ENCODE results near the gene CLIP3. TPM values are rescaled to one million over a fixed set of nuclear protein-coding genes. Genes with fewer than 3 reads are reported as not detected.

The CLIP3 gene
- total and polyA plus RNA-seq, 2 of the 13 experiments (the other 11 are each of a cell fraction or from before 2014, with no cell fraction given), result 0.15 to 1.2 TPM

GRCh38 chr19:35995048-35995993 lies 37.4 kb downstream of the CLIP3 start, which contains the start of gene SDHAF1 (continued):
- TF ChIP-seq, protein P1, sequence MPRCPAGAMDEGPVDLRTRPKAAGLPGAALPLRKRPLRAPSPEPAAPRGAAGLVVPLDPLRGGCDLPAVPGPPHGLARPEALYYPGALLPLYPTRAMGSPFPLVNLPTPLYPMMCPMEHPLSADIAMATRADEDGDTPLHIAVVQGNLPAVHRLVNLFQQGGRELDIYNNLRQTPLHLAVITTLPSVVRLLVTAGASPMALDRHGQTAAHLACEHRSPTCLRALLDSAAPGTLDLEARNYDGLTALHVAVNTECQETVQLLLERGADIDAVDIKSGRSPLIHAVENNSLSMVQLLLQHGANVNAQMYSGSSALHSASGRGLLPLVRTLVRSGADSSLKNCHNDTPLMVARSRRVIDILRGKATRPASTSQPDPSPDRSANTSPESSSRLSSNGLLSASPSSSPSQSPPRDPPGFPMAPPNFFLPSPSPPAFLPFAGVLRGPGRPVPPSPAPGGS (CRISPR knock-in tag; IDR thresholded peaks at IDR 0.05), result peak; percentile 86; the same call in 1 of the 2 replicates
- no peak; the same call in 1 of the 2 replicates for TF ChIP-seq GLI4 (CRISPR knock-in tag; IDR thresholded peaks at IDR 0.05; ENCODE audit: borderline replicate concordance)
- TF ChIP-seq ZSCAN20 (CRISPR knock-in tag; IDR thresholded peaks at IDR 0.05; ENCODE audit: borderline replicate concordance), result peak; percentile 54; the same call in 1 of the 2 replicates
- peak; percentile 51; the same call in 1 of the 2 replicates for TF ChIP-seq ZNF350 (CRISPR knock-in tag; IDR thresholded peaks at IDR 0.05; ENCODE audit: borderline replicate concordance, low read depth)
- no peak for TF ChIP-seq FOXP4 (CRISPR knock-in tag; IDR thresholded peaks at IDR 0.05)
- TF ChIP-seq, protein P2, sequence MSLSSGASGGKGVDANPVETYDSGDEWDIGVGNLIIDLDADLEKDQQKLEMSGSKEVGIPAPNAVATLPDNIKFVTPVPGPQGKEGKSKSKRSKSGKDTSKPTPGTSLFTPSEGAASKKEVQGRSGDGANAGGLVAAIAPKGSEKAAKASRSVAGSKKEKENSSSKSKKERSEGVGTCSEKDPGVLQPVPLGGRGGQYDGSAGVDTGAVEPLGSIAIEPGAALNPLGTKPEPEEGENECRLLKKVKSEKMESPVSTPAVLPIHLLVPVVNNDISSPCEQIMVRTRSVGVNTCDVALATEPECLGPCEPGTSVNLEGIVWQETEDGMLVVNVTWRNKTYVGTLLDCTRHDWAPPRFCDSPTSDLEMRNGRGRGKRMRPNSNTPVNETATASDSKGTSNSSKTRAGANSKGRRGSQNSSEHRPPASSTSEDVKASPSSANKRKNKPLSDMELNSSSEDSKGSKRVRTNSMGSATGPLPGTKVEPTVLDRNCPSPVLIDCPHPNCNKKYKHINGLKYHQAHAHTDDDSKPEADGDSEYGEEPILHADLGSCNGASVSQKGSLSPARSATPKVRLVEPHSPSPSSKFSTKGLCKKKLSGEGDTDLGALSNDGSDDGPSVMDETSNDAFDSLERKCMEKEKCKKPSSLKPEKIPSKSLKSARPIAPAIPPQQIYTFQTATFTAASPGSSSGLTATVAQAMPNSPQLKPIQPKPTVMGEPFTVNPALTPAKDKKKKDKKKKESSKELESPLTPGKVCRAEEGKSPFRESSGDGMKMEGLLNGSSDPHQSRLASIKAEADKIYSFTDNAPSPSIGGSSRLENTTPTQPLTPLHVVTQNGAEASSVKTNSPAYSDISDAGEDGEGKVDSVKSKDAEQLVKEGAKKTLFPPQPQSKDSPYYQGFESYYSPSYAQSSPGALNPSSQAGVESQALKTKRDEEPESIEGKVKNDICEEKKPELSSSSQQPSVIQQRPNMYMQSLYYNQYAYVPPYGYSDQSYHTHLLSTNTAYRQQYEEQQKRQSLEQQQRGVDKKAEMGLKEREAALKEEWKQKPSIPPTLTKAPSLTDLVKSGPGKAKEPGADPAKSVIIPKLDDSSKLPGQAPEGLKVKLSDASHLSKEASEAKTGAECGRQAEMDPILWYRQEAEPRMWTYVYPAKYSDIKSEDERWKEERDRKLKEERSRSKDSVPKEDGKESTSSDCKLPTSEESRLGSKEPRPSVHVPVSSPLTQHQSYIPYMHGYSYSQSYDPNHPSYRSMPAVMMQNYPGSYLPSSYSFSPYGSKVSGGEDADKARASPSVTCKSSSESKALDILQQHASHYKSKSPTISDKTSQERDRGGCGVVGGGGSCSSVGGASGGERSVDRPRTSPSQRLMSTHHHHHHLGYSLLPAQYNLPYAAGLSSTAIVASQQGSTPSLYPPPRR (CRISPR knock-in tag; IDR thresholded peaks at IDR 0.05; ENCODE audit: borderline replicate concordance), result no peak; the same call in 1 of the 2 replicates
- TF ChIP-seq ZNF253 (CRISPR knock-in tag; IDR thresholded peaks at IDR 0.05; ENCODE audit: borderline replicate concordance), result no peak
- TF ChIP-seq PRDM15 (CRISPR knock-in tag; IDR thresholded peaks at IDR 0.05), result no peak
- peak; percentile 23; the same call in 1 of the 2 replicates for TF ChIP-seq ZNF558 (CRISPR knock-in tag; IDR thresholded peaks at IDR 0.05; ENCODE audit: borderline replicate concordance)
- TF ChIP-seq ZNF24 (IDR thresholded peaks at IDR 0.05), result no peak
- TF ChIP-seq ZNF883 (CRISPR knock-in tag; IDR thresholded peaks at IDR 0.05; ENCODE audit: not compliant biosample characterization), result no peak
- no peak for TF ChIP-seq DNMT1 (CRISPR knock-in tag; IDR thresholded peaks at IDR 0.05)
- TF ChIP-seq ONECUT2 (CRISPR knock-in tag; IDR thresholded peaks at IDR 0.05), result no peak

All from HepG2 (cell line).